ENCODE data around the gene CFAP251.

CFAP251 gene

GRCh38 chr12:122018937-122019336, 100.5 kb downstream of the CFAP251 start:
- no peak overlapping the region for H4K12ac ChIP-seq (ENCODE audit: low read depth, low read length)
- H2AFZ ChIP-seq (ENCODE audit: insufficient read depth, low read length, poor library complexity): no peak overlapping the region
- H3K79me1 ChIP-seq (ENCODE audit: low read length): peaks cover 9% of the 10 kb centered on the region
- no peak overlapping the region for H3K27ac ChIP-seq (ENCODE audit: low read depth, low read length)
- H3K23ac ChIP-seq (ENCODE audit: low read length): no peak overlapping the region
- no peak overlapping the region for H3K4me3 ChIP-seq (ENCODE audit: low read depth, low read length)
- no peak overlapping the region for H4K91ac ChIP-seq (ENCODE audit: low read depth, low read length)
- no peak overlapping the region for H4K8ac ChIP-seq (ENCODE audit: low read depth, low read length)
- no peaks in the 10 kb centered on the region for H3K36me3 ChIP-seq (ENCODE audit: control insufficient read depth in 1 of 2, insufficient read depth in 2 of 2, low read length in 2 of 2)
- WGBS (ENCODE audit: extremely low coverage, insufficient coverage, insufficient read length): no CpG with 5 or more reads among the region's 4 CpGs
- no peak overlapping the region for H3K9ac ChIP-seq (ENCODE audit: low read length)
- H2BK5ac ChIP-seq (ENCODE audit: low read depth, low read length, poor library complexity): no peak overlapping the region
- peaks cover 6% of the 10 kb centered on the region for H3K27me3 ChIP-seq (ENCODE audit: insufficient read depth, low read length)
- no peak overlapping the region for H2BK120ac ChIP-seq (ENCODE audit: insufficient read depth, low read length, poor library complexity)
- H3K79me2 ChIP-seq (ENCODE audit: control insufficient read depth, insufficient read depth, low read length, poor library complexity): peaks cover 8% of the 10 kb centered on the region
- H3K4ac ChIP-seq (ENCODE audit: low read depth, low read length): no peak overlapping the region
- no peak overlapping the region for H3K4me2 ChIP-seq (ENCODE audit: low read length)
- no peak overlapping the region for H2BK12ac ChIP-seq (ENCODE audit: low read length)
- H2AK5ac ChIP-seq (ENCODE audit: low read length): no peak overlapping the region
- no peak for DNase-seq
- no peak overlapping the region for H3K18ac ChIP-seq (ENCODE audit: low read length)
- H3K14ac ChIP-seq (ENCODE audit: low read length): no peak overlapping the region
- H3K9me3 ChIP-seq (ENCODE audit: insufficient read depth, low read depth, low read length): peaks cover 3% of the 10 kb centered on the region
- H3K4me1 ChIP-seq (ENCODE audit: control insufficient read depth in 1 of 2, insufficient read depth in 2 of 2, low read length in 2 of 2): peaks cover 7 to 8% of the 10 kb centered on the region in 2 experiments

GRCh38 chr12:122020795-122021192, 102.4 kb downstream of the CFAP251 start:
- H2BK12ac ChIP-seq (ENCODE audit: low read length): no peak overlapping the region
- no peak overlapping the region for H3K4ac ChIP-seq (ENCODE audit: low read depth, low read length)
- no peak for DNase-seq
- no peak overlapping the region for H3K18ac ChIP-seq (ENCODE audit: low read length)
- peaks cover 8% of the 10 kb centered on the region for H3K79me2 ChIP-seq (ENCODE audit: control insufficient read depth, insufficient read depth, low read length, poor library complexity)
- peaks cover 9% of the 10 kb centered on the region for H3K79me1 ChIP-seq (ENCODE audit: low read length)
- no peak overlapping the region for H4K91ac ChIP-seq (ENCODE audit: low read depth, low read length)
- no peak overlapping the region for H2BK5ac ChIP-seq (ENCODE audit: low read depth, low read length, poor library complexity)
- H3K4me1 ChIP-seq (ENCODE audit: control insufficient read depth in 1 of 2, insufficient read depth in 2 of 2, low read length in 2 of 2): peaks cover 7 to 8% of the 10 kb centered on the region in 2 experiments
- no peak overlapping the region for H4K8ac ChIP-seq (ENCODE audit: low read depth, low read length)
- H3K9ac ChIP-seq (ENCODE audit: low read length): no peak overlapping the region
- WGBS (ENCODE audit: extremely low coverage, insufficient coverage, insufficient read length): no CpG with 5 or more reads among the region's 16 CpGs
- no peak overlapping the region for H2AFZ ChIP-seq (ENCODE audit: insufficient read depth, low read length, poor library complexity)
- H3K36me3 ChIP-seq (ENCODE audit: control insufficient read depth in 1 of 2, insufficient read depth in 2 of 2, low read length in 2 of 2): no peaks in the 10 kb centered on the region
- no peak overlapping the region for H2BK120ac ChIP-seq (ENCODE audit: insufficient read depth, low read length, poor library complexity)
- no peak overlapping the region for H3K23ac ChIP-seq (ENCODE audit: low read length)
- H3K4me3 ChIP-seq (ENCODE audit: low read depth, low read length): no peak overlapping the region
- peaks cover 6% of the 10 kb centered on the region for H3K27me3 ChIP-seq (ENCODE audit: insufficient read depth, low read length)
- no peak overlapping the region for H3K27ac ChIP-seq (ENCODE audit: low read depth, low read length)
- peaks cover 3% of the 10 kb centered on the region for H3K9me3 ChIP-seq (ENCODE audit: insufficient read depth, low read depth, low read length)
- no peak overlapping the region for H3K14ac ChIP-seq (ENCODE audit: low read length)
- peak overlapping the region; percentile 99 for H3K4me2 ChIP-seq (ENCODE audit: low read length)
- H4K12ac ChIP-seq (ENCODE audit: low read depth, low read length): no peak overlapping the region
- H2AK5ac ChIP-seq (ENCODE audit: low read length): no peak overlapping the region

GRCh38 chr12:122021193-122021821, 102.9 kb downstream of the CFAP251 start:
- Histone ChIP-seq H3K4me3 (ENCODE audit: low read depth, low read length) (peak overlapping the region; percentile 89), H3K23ac (ENCODE audit: low read length) (no peak overlapping the region), H3K27ac (ENCODE audit: low read depth, low read length) (no peak overlapping the region), H3K14ac (ENCODE audit: low read length) (no peak overlapping the region), H2BK12ac (ENCODE audit: low read length) (no peak overlapping the region), H2AFZ (ENCODE audit: insufficient read depth, low read length, poor library complexity) (peak overlapping the region; percentile 51), H3K9me3 (ENCODE audit: insufficient read depth, low read depth, low read length) (peaks cover 4% of the 10 kb centered on the region), H3K4me1 (ENCODE audit: control insufficient read depth in 1 of 2, insufficient read depth in 2 of 2, low read length in 2 of 2) (peaks cover 7 to 8% of the 10 kb centered on the region in 2 experiments), H3K18ac (ENCODE audit: low read length) (no peak overlapping the region), H4K8ac (ENCODE audit: low read depth, low read length) (no peak overlapping the region), H4K12ac (ENCODE audit: low read depth, low read length) (no peak overlapping the region), H3K9ac (ENCODE audit: low read length) (no peak overlapping the region), H3K79me2 (ENCODE audit: control insufficient read depth, insufficient read depth, low read length, poor library complexity) (peaks cover 8% of the 10 kb centered on the region), H3K27me3 (ENCODE audit: insufficient read depth, low read length) (peaks cover 6% of the 10 kb centered on the region), H2BK5ac (ENCODE audit: low read depth, low read length, poor library complexity) (no peak overlapping the region), H2AK5ac (ENCODE audit: low read length) (no peak overlapping the region), H3K36me3 (ENCODE audit: control insufficient read depth in 1 of 2, insufficient read depth in 2 of 2, low read length in 2 of 2) (no peaks in the 10 kb centered on the region), H3K79me1 (ENCODE audit: low read length) (peaks cover 9% of the 10 kb centered on the region), H2BK120ac (ENCODE audit: insufficient read depth, low read length, poor library complexity) (no peak overlapping the region), H3K4me2 (ENCODE audit: low read length) (peak overlapping the region; percentile 99), H4K91ac (ENCODE audit: low read depth, low read length) (no peak overlapping the region), H3K4ac (ENCODE audit: low read depth, low read length) (no peak overlapping the region)
- peak in 1 of 2 donors; percentile 10 for DNase-seq
- WGBS (ENCODE audit: extremely low coverage, insufficient coverage, insufficient read length): no CpG with 5 or more reads among the region's 57 CpGs

- Histone ChIP-seq H3K36me3 (ENCODE audit: control insufficient read depth in 1 of 2, insufficient read depth in 2 of 2, low read length in 2 of 2) (no peaks in the 10 kb centered on the region), H3K18ac (ENCODE audit: low read length) (peak within 1 kb of the TSS; percentile 78), H2AK5ac (ENCODE audit: low read length) (no peak within 1 kb of the TSS), H3K4ac (ENCODE audit: low read depth, low read length) (peak within 1 kb of the TSS; percentile 67), H3K4me2 (ENCODE audit: low read length) (peak within 1 kb of the TSS; percentile 99), H3K23ac (ENCODE audit: low read length) (no peak within 1 kb of the TSS), H2BK5ac (ENCODE audit: low read depth, low read length, poor library complexity) (no peak within 1 kb of the TSS), H3K27me3 (ENCODE audit: insufficient read depth, low read length) (peaks cover 6% of the 10 kb centered on the region), H4K8ac (ENCODE audit: low read depth, low read length) (peak within 1 kb of the TSS; percentile 72), H2BK120ac (ENCODE audit: insufficient read depth, low read length, poor library complexity) (peak within 1 kb of the TSS; percentile 46), H3K9ac (ENCODE audit: low read length) (peak within 1 kb of the TSS; percentile 57), H3K4me1 (ENCODE audit: control insufficient read depth in 1 of 2, insufficient read depth in 2 of 2, low read length in 2 of 2) (peaks cover 7 to 8% of the 10 kb centered on the region in 2 experiments), H4K91ac (ENCODE audit: low read depth, low read length) (peak within 1 kb of the TSS; percentile 45), H3K27ac (ENCODE audit: low read depth, low read length) (peak within 1 kb of the TSS; percentile 12), H2BK12ac (ENCODE audit: low read length) (no peak within 1 kb of the TSS), H3K9me3 (ENCODE audit: insufficient read depth, low read depth, low read length) (peaks cover 5% of the 10 kb centered on the region), H4K12ac (ENCODE audit: low read depth, low read length) (peak within 1 kb of the TSS; percentile 12), H3K79me1 (ENCODE audit: low read length) (peaks cover 9% of the 10 kb centered on the region), H3K79me2 (ENCODE audit: control insufficient read depth, insufficient read depth, low read length, poor library complexity) (peaks cover 8% of the 10 kb centered on the region), H3K14ac (ENCODE audit: low read length) (peak within 1 kb of the TSS; percentile 46), H2AFZ (ENCODE audit: insufficient read depth, low read length, poor library complexity) (peak within 1 kb of the TSS; percentile 73), H3K4me3 (ENCODE audit: low read depth, low read length) (peak within 1 kb of the TSS; percentile 89)
- peak in 1 of 2 donors; percentile 30 for DNase-seq
- no CpG with 5 or more reads among the region's 83 CpGs for WGBS (ENCODE audit: extremely low coverage, insufficient coverage, insufficient read length)
Observed at GRCh38 chr12:122021822-122022392, 103.5 kb downstream of the CFAP251 start, which contains the start of gene BCL7A. TSS of gene BCL7A (plus strand) at chr12:122021884. CDS start at chr12:122022092, 208 bp downstream.
